ENCODE results near the gene ZMIZ1. TPM values are rescaled to one million over a fixed set of nuclear protein-coding genes. Genes with fewer than 3 reads are reported as not detected.

ZMIZ1 gene
- total RNA-seq, 1 donor from 2014 or later: 46.2 TPM

DNA sequence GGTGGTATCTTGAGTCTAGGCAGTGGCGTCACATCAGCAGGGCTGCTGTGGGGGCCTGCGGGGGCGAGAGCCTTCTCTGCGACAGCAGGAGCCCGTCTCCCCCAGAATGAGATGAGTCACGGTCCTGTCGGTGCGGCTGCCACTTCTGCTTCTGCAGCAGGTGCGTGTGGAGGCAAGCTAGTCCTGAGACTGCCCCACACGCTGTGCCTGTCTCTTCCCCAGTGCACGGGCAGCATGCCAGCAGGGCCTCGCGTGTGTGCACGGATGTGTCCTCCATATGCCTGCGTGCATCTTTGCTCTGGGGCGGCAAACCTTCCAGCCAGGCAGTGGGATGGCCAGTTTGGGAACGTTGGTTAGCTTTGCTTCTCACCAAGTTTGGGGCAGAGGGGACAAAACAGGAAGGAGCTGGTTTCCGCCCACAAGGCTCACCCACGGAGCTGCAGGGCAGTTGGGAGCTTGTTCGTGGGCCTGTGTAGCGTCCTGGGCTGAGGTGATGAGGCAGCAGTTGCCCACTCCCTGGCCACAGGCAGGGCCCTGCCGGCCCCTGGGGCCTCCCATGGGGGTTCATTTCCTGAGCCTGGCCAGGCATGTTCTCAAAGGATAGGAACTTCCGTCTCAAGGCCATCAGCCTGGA lies 217.7 kb downstream of the ZMIZ1 start:
- no peaks in the 10 kb centered on the region for H3K9me3 Mint-ChIP-seq (ENCODE audit: low read depth)
- no peak overlapping the region for H3K4me3 Mint-ChIP-seq (ENCODE audit: unreplicated experiment)
- H3K27me3 Mint-ChIP-seq (ENCODE audit: low read depth): no peaks in the 10 kb centered on the region
- peaks cover 44% of the 10 kb centered on the region for H3K4me1 Mint-ChIP-seq (ENCODE audit: low read depth)
- TF ChIP-seq, protein P1, sequence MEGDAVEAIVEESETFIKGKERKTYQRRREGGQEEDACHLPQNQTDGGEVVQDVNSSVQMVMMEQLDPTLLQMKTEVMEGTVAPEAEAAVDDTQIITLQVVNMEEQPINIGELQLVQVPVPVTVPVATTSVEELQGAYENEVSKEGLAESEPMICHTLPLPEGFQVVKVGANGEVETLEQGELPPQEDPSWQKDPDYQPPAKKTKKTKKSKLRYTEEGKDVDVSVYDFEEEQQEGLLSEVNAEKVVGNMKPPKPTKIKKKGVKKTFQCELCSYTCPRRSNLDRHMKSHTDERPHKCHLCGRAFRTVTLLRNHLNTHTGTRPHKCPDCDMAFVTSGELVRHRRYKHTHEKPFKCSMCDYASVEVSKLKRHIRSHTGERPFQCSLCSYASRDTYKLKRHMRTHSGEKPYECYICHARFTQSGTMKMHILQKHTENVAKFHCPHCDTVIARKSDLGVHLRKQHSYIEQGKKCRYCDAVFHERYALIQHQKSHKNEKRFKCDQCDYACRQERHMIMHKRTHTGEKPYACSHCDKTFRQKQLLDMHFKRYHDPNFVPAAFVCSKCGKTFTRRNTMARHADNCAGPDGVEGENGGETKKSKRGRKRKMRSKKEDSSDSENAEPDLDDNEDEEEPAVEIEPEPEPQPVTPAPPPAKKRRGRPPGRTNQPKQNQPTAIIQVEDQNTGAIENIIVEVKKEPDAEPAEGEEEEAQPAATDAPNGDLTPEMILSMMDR (IDR thresholded peaks at IDR 0.05): no peak
- no peak for DNase-seq (ENCODE audit: low spot score)
- peak overlapping the region; percentile 76 for H3K27ac Mint-ChIP-seq (ENCODE audit: unreplicated experiment)
- H3K36me3 Mint-ChIP-seq (ENCODE audit: low read depth): peaks cover 24% of the 10 kb centered on the region

DNA sequence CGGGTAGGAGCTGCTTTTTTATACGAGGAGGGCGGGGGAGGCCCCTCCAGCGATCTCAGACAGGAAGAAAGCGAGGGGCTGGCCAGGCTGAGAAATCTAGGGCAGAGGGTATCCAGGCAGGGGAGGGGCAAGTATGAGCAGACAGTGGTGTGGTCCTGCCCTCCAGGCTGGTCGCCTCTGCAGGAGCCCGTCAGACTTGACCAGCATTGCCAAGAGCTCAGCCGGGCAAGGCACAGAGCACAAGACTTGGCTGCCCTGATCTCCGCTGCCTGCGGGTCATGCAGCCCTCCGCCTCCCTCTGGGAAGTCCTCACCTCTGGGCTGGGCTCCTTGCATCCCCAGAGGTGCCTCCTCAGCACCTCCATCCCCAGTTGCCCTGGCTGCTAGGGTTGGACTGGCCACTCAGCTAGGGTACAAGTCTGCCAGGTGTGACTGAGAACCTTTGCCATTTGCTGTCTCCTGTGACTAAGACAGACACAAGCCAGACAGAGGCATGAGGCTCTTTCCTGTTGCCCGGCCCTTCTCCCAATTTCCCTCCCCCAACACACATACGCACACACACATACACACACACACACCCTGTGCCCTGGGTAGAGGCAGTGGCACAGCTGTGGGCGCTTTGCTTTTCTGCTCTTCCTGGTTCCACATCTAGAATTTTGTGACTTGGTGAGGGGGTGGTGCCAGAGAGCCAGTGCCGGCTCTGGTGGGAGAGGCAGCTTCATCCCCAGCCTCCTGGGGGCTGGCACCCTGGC lies 219.4 kb downstream of the ZMIZ1 start:
- Mint-ChIP-seq H3K9me3 (ENCODE audit: low read depth) (no peaks in the 10 kb centered on the region), H3K4me3 (ENCODE audit: unreplicated experiment) (no peak overlapping the region), H3K36me3 (ENCODE audit: low read depth) (peaks cover 22% of the 10 kb centered on the region), H3K27me3 (ENCODE audit: low read depth) (no peaks in the 10 kb centered on the region), H3K27ac (ENCODE audit: unreplicated experiment) (no peak overlapping the region), H3K4me1 (ENCODE audit: low read depth) (peaks cover 33% of the 10 kb centered on the region)
- DNase-seq (ENCODE audit: low spot score): no peak
- TF ChIP-seq, protein P1 (IDR thresholded peaks at IDR 0.05): no peak

DNA sequence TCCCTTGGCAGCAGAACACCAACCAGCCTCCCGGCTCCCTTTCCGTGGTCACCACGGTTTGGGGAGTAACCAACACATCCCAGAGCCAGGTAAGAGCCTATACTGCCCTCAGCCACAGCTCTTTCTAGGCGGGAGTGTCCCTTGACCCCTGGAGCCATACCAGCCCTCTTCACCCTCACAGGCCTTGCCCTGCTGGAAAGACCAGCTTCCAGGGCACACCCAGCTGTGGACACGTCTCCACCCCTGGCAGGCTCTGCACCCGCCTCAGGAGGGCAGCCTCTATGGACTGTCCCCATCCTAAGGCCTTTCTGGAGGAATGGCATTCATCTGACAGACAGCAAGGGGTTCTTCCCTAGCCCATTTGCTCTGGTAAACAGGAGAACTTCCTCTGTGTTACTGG lies 221.0 kb downstream of the ZMIZ1 start:
- Mint-ChIP-seq H3K36me3 (ENCODE audit: low read depth) (peaks cover 22% of the 10 kb centered on the region), H3K9me3 (ENCODE audit: low read depth) (no peaks in the 10 kb centered on the region), H3K4me3 (ENCODE audit: unreplicated experiment) (no peak overlapping the region), H3K27me3 (ENCODE audit: low read depth) (no peaks in the 10 kb centered on the region), H3K4me1 (ENCODE audit: low read depth) (peaks cover 32% of the 10 kb centered on the region), H3K27ac (ENCODE audit: unreplicated experiment) (no peak overlapping the region)
- no peak for DNase-seq (ENCODE audit: low spot score)
- TF ChIP-seq, protein P1 (IDR thresholded peaks at IDR 0.05): no peak

DNA sequence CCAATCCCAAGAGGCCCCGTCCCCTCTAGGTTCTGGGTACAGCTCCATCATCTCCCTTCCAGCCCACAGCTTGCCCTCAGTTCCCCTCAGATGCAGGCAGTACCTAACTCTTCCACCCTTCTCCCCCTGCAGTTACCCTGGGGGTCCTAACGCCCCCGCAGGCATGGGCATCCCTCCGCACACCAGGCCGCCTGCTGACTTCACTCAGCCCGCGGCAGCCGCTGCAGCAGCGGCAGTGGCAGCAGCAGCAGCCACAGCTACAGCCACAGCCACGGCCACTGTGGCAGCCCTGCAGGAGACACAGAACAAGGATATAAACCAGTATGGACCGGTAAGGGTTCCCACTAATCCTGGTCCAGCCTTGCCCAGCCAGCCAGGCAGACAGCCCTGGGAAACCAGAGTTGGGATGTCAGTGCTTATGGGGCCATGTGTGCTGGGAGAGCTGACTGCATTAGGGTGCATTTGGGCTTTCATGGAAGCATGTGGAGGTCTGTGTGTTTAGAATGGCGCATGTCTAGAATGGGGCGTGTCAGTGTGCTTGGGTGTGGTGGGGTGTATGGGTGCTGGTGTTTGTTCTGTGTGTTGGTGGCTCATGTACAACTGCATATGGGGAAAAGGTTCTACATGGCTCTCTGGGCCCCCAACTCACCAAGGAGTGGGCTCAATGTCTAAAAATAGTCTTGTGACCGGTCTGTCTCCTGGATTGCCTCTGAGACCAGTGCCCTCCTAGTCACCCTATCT lies 223.4 kb downstream of the ZMIZ1 start:
- Mint-ChIP-seq H3K27me3 (ENCODE audit: low read depth) (no peaks in the 10 kb centered on the region), H3K36me3 (ENCODE audit: low read depth) (peaks cover 26% of the 10 kb centered on the region), H3K9me3 (ENCODE audit: low read depth) (no peaks in the 10 kb centered on the region), H3K27ac (ENCODE audit: unreplicated experiment) (no peak overlapping the region), H3K4me1 (ENCODE audit: low read depth) (peaks cover 14% of the 10 kb centered on the region), H3K4me3 (ENCODE audit: unreplicated experiment) (no peak overlapping the region)
- no peak for DNase-seq (ENCODE audit: low spot score)
- TF ChIP-seq, protein P1 (IDR thresholded peaks at IDR 0.05): no peak
